Activated B cell treated with CpG ODN at 0.5 μM for 24 hours (primary cell): ENCODE data around the gene SPACA6. TPM values are rescaled to one million over a fixed set of nuclear protein-coding genes. Genes with fewer than 3 reads are reported as not detected.

Experiments
- ATAC-seq: fragments of 200-7000 bp; cut with Tn5 transposase; one replicate; pipeline ENCODE4 v1.10.0; 2021; ENCODE audit warnings: low read depth, mild to moderate bottlenecking, moderate library complexity
- CTCF ChIA-PET: fragments of 350-600 bp; sonication (Branson Sonifier 250); formaldehyde crosslinking; loops from one replicate; lab custom pipeline; 2021; ENCODE audit warnings: antibody characterized with exemption; lab: Charles Lee
- POLR2A ChIA-PET: fragments of 350-600 bp; sonication (Branson Sonifier 250); formaldehyde crosslinking; loops from one replicate; lab custom pipeline; 2021; ENCODE audit warnings: antibody characterized with exemption; lab: Charles Lee
- DNase-seq: peaks from one replicate; pipeline ENCODE4 v3.0.0; 2022
- H3K27ac Mint-ChIP-seq: one replicate; pipeline ENCODE4 v1.8.0; 2020; ENCODE audit warnings: mixed read lengths
- H3K27me3 Mint-ChIP-seq: one replicate; pipeline ENCODE4 v1.8.0; 2021; ENCODE audit warnings: mixed read lengths
- H3K36me3 Mint-ChIP-seq: one replicate; pipeline ENCODE4 v1.8.0; 2021; ENCODE audit warnings: low read depth, mixed read lengths
- H3K4me1 Mint-ChIP-seq: one replicate; pipeline ENCODE4 v1.8.0; 2021; ENCODE audit warnings: mixed read lengths
- H3K4me3 Mint-ChIP-seq: one replicate; pipeline ENCODE4 v1.8.0; 2020; ENCODE audit warnings: mild to moderate bottlenecking, mixed read lengths
- H3K9me3 Mint-ChIP-seq: one replicate; pipeline ENCODE4 v1.8.0; 2020; ENCODE audit warnings: mixed read lengths
- intact Hi-C: fragments of 100-400 bp; cut with micrococcal nuclease; formaldehyde crosslinking; loops from one replicate; pipeline ENCODE4 v1.15.1; 2024
- total RNA-seq: library from RNA; stranded (reverse); gene quantifications from 2 replicates; pipeline ENCODE4 v1.2.3, GENCODE V29; 2022
- TF ChIP-seq, protein P1 (sequence below): fragments of 200-600 bp; IDR thresholded peaks from one replicate; pipeline ENCODE4 v1.8.0; 2022; ENCODE audit warnings: antibody characterized with exemption, mild to moderate bottlenecking

Gene SPACA6
- total RNA-seq, 1 donor from 2014 or later: 3.2 TPM

- H3K4me3 Mint-ChIP-seq: peak overlapping the region; percentile 88
- POLR2A ChIA-PET: interaction anchor here (0.5 to 2.0 kb wide), 7 partner anchors 14 to 1697 kb away, joined by 3 to 11 read pairs (median 3); partner anchors contain the start of genes FPR1, SIGLEC10, SIGLEC6 and ZNF614
- DNase-seq: no peak
- no peak for ATAC-seq
- intact Hi-C loops: loop anchor here (5.0 kb wide), 3 partner anchors 73 to 367 kb away; no protein-coding TSS in a partner anchor
- peak overlapping the region; percentile 85 for H3K27ac Mint-ChIP-seq
- peaks cover 20% of the 10 kb centered on the region for H3K36me3 Mint-ChIP-seq
- H3K9me3 Mint-ChIP-seq: no peaks in the 10 kb centered on the region
- peaks cover 15% of the 10 kb centered on the region for H3K27me3 Mint-ChIP-seq
- CTCF ChIA-PET: interaction anchor here (1.6 kb wide), 1 partner anchor 73 kb away, joined by 8 read pairs; no protein-coding TSS in a partner anchor
- peaks cover 33% of the 10 kb centered on the region for H3K4me1 Mint-ChIP-seq
- TF ChIP-seq, protein P1, sequence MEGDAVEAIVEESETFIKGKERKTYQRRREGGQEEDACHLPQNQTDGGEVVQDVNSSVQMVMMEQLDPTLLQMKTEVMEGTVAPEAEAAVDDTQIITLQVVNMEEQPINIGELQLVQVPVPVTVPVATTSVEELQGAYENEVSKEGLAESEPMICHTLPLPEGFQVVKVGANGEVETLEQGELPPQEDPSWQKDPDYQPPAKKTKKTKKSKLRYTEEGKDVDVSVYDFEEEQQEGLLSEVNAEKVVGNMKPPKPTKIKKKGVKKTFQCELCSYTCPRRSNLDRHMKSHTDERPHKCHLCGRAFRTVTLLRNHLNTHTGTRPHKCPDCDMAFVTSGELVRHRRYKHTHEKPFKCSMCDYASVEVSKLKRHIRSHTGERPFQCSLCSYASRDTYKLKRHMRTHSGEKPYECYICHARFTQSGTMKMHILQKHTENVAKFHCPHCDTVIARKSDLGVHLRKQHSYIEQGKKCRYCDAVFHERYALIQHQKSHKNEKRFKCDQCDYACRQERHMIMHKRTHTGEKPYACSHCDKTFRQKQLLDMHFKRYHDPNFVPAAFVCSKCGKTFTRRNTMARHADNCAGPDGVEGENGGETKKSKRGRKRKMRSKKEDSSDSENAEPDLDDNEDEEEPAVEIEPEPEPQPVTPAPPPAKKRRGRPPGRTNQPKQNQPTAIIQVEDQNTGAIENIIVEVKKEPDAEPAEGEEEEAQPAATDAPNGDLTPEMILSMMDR: no peak
Measured at GRCh38 chr19:51704626-51705025, 11.5 kb downstream of the SPACA6 start.

GRCh38 chr19:51706296-51706695 is 13.2 kb downstream of the SPACA6 start:
- TF ChIP-seq, protein P1: no peak
- peak overlapping the region; percentile 36 for H3K27ac Mint-ChIP-seq
- H3K36me3 Mint-ChIP-seq: peaks cover 20% of the 10 kb centered on the region
- no peak for DNase-seq
- peaks cover 45% of the 10 kb centered on the region for H3K4me1 Mint-ChIP-seq
- intact Hi-C loops: no loop called here
- H3K4me3 Mint-ChIP-seq: peak overlapping the region; percentile 48
- CTCF ChIA-PET: no interaction called here
- ATAC-seq: no peak
- POLR2A ChIA-PET: no interaction called here
- H3K9me3 Mint-ChIP-seq: no peaks in the 10 kb centered on the region
- H3K27me3 Mint-ChIP-seq: peaks cover 12% of the 10 kb centered on the region

DNA sequence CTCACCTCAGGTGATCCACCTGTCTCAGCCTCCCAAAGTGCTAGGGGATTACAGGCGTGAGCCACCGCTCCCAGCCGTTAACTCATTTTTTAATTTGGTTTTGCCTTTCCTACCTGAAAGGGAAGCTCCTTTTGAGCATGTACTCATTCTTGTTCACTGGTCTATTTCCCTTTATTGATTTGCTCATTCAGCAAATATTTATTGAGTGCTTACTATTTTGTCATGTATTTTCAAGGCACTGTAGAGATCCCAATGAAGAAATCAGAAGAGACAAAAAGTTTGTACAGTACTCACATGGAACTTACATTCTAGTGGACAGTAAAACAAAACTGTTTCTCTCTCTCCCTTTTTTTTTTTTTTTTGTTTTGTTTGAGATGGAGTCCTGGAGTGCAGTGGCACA is 13.8 kb downstream of the SPACA6 start:
- Mint-ChIP-seq H3K27me3 (peaks cover 11% of the 10 kb centered on the region), H3K4me1 (peaks cover 51% of the 10 kb centered on the region), H3K9me3 (no peaks in the 10 kb centered on the region), H3K4me3 (no peak overlapping the region), H3K27ac (no peak overlapping the region), H3K36me3 (peaks cover 20% of the 10 kb centered on the region)
- ATAC-seq (no peak), DNase-seq (no peak)
- intact Hi-C loops: no loop called here
- ChIA-PET POLR2A (no interaction called here), CTCF (no interaction called here)
- TF ChIP-seq, protein P1: no peak

DNA sequence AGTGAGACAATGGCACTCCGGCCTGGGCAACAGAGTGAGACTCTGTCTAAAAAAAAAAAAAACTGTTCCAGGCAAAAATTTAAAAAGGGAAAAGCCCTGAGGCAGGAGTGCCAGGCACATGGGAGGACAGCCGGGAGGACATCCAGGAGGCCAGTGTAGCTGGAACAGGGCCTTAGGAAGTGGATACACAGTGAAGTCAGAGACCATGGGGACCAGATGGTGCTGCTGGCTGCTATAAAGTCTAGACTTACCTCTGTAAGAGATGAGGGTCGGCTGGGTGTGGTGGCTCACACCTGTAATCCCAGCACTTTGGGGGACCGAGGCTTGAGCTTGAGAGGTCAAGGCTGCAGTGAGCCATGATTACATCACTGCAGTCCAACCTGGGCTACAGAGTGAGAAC is 15.7 kb downstream of the SPACA6 start:
- Mint-ChIP-seq H3K36me3 (peaks cover 20% of the 10 kb centered on the region), H3K9me3 (no peaks in the 10 kb centered on the region), H3K27ac (no peak overlapping the region), H3K4me1 (peaks cover 44% of the 10 kb centered on the region), H3K4me3 (no peak overlapping the region), H3K27me3 (no peaks in the 10 kb centered on the region)
- ChIA-PET CTCF (interaction anchor here (1.4 kb wide), 1 partner anchor 69 kb away, joined by 5 read pairs; no protein-coding TSS in a partner anchor), POLR2A (no interaction called here)
- no peak for ATAC-seq
- no peak for DNase-seq
- TF ChIP-seq, protein P1: no peak
- intact Hi-C loops: no loop called here

- intact Hi-C loops: no loop called here
- H3K9me3 Mint-ChIP-seq: no peaks in the 10 kb centered on the region
- H3K4me3 Mint-ChIP-seq: no peak overlapping the region
- TF ChIP-seq, protein P1: no peak
- ChIA-PET CTCF (no interaction called here), POLR2A (no interaction called here)
- ATAC-seq (no peak), DNase-seq (no peak)
- H3K27me3 Mint-ChIP-seq: no peaks in the 10 kb centered on the region
- peaks cover 16% of the 10 kb centered on the region for H3K36me3 Mint-ChIP-seq
- H3K4me1 Mint-ChIP-seq: peaks cover 40% of the 10 kb centered on the region
- H3K27ac Mint-ChIP-seq: no peak overlapping the region
Measured at GRCh38 chr19:51709575-51709974, 16.4 kb downstream of the SPACA6 start.
